Sigmoid colon (tissue), 4 donors: ENCODE measurements around the gene LPGAT1.
"Not testable (repeated sequence)": the region's sequence is repeated elsewhere in the genome, so short reads cannot be mapped to it uniquely, and the experiment has no call there.

Source experiments
- CTCF ChIP-seq, 4 experiments: fragments of 450-650 bp in 3 of 4; fragments of 200-600 bp in 1 of 4; IDR thresholded peaks; one replicate each; pipeline ENCODE4 v1.5.1; 2016 to 2019; ENCODE audit warnings: antibody characterized with exemption in 4 of 4, mild to moderate bottlenecking in 3 of 4, moderate library complexity in 2 of 4
- EP300 ChIP-seq, 4 donors: sonication (generic); formaldehyde crosslinking; IDR thresholded peaks; one replicate each; pipeline ENCODE4 v1.6.1; 2017; ENCODE audit warnings: antibody characterized with exemption in 4 of 4

DNA sequence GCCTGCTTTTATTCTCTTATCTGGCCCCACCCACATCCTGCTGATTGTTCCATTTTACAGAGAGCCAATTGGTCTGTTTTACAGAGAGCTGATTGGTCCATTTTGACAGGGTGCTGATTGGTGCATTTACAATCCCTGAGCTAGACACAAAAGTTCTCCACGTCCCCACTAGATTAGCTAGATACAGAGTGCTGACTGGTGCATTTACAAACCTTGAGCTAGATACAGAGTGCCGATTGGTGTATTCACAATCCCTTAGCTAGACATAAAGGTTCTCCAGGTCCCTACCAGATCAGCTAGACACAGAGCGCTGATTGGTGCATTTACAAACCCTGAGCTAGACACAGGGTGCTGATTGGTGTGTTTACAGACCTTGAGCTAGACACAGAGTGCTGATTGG lies 43.2 kb upstream of the LPGAT1 start:
- not testable (repeated sequence) for TF ChIP-seq CTCF, EP300 (IDR thresholded peaks at IDR 0.05)
